ENCODE results near the gene FSTL5.

DNA sequence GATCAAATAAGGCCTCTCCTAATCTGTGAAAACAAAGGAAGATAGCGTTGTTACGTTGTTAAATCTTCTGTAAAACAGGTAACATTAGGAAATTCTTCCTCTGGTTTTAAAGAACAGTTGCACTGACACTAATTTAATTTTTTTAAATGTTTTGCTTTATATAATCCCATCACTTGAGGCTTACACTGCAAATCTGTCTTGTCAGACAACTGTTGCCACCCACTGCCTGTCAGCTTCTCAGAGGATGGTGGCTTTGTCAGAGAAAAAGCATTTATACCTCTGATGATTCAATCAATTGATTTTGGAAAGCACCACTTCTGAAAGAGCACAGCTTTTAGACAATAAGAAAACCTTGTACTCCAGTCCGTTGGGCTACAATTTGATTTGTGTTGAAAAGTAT, 799.1 kb downstream of the FSTL5 start:
- TF ChIP-seq CTCF (IDR thresholded peaks at IDR 0.05; ENCODE audit: poor library complexity): no peak
- no peak for TF ChIP-seq EZH2 (IDR thresholded peaks at IDR 0.05; ENCODE audit: borderline replicate concordance)

Data from hepatocyte (in vitro differentiated cells).